ENCODE data around the gene MLLT3.

- no peak for TF ChIP-seq CTCF (IDR thresholded peaks at IDR 0.05)
- no peak for TF ChIP-seq POLR2A (IDR thresholded peaks at IDR 0.05)
Observed at GRCh38 chr9:20649381-20649780, 27.1 kb upstream of the MLLT3 start.

Data from testis (tissue), 2 donors.